ENCODE results near the gene MAGI2.

The MAGI2 gene

DNA sequence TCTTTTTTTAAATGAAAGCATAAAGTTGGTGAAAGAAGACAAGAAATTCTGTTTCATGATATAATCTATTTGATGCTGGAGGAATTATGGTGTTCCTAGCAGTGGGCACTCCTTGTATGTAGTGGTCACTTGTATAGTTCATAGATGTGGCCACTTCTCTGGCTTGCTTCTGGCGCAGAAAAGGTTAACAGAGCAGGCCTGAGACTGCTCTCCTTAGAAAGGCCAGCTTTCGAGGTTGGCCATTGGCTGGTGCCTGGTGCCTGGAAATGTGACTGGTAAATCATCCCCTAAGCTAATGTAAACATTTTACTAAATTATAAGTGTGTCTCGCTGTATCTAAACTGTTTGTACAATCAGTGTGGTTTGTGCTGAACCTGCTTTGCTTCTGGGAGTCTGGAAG is 1378.8 kb downstream of the MAGI2 start:
- Histone ChIP-seq H3K27me3 (replicated peaks) (no peaks in the 10 kb centered on the region), H3K36me3 (replicated peaks) (no peaks in the 10 kb centered on the region), H3K4me3 (ENCODE audit: low read depth, low read length) (no peak overlapping the region), H3K27ac (no peak overlapping the region)
- TF ChIP-seq, protein P1, sequence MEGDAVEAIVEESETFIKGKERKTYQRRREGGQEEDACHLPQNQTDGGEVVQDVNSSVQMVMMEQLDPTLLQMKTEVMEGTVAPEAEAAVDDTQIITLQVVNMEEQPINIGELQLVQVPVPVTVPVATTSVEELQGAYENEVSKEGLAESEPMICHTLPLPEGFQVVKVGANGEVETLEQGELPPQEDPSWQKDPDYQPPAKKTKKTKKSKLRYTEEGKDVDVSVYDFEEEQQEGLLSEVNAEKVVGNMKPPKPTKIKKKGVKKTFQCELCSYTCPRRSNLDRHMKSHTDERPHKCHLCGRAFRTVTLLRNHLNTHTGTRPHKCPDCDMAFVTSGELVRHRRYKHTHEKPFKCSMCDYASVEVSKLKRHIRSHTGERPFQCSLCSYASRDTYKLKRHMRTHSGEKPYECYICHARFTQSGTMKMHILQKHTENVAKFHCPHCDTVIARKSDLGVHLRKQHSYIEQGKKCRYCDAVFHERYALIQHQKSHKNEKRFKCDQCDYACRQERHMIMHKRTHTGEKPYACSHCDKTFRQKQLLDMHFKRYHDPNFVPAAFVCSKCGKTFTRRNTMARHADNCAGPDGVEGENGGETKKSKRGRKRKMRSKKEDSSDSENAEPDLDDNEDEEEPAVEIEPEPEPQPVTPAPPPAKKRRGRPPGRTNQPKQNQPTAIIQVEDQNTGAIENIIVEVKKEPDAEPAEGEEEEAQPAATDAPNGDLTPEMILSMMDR (IDR thresholded peaks at IDR 0.05; ENCODE audit: low read depth, low read length, missing control alignments), result no peak
- no peak for DNase-seq
- in situ Hi-C loops (cut with HindIII; ENCODE audit: low pct_ligation_motif_present, low sequenced_read_pairs), result no loop called here

DNA sequence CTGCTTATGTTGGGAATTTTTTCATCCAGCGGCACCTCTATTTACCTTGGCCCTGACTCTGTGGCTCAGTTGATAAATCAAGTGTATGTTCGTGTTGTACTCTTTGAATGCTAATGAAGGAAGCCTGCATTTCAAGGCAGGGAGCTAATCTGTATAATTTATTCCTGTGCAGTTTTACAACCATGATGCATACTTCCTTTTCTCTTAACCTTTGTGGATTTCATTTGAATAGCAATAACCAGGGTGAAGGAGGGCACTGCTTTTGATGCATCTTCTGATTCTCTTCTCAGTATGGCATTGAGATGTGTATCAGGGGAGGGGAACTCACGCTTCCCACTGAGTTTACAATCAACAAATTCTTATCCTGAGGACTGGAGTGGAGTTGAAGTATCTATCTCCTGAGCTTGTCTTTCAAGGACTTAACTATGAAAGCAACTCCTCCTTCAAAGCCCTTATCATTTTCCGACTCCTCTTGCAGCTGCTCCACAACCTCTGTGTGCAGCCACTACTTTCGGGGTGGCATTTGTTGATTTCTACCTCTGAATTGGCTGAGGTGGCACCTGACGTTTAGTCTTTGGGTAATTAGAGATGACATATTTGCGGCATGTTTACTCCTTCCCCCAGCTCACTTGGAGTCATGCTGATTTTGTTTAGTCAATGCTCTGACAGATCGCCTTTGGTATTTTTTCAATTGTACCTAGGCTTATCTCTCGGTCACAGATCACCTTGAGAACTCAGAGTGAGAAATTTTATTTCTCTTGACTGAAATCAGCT is 1379.7 kb downstream of the MAGI2 start:
- Histone ChIP-seq H3K27ac (no peak overlapping the region), H3K27me3 (replicated peaks) (no peaks in the 10 kb centered on the region), H3K36me3 (replicated peaks) (no peaks in the 10 kb centered on the region), H3K4me3 (ENCODE audit: low read depth, low read length) (no peak overlapping the region)
- in situ Hi-C loops (cut with HindIII; ENCODE audit: low pct_ligation_motif_present, low sequenced_read_pairs), result no loop called here
- DNase-seq, result no peak
- TF ChIP-seq, protein P1 (IDR thresholded peaks at IDR 0.05; ENCODE audit: low read depth, low read length, missing control alignments), result no peak

DNA sequence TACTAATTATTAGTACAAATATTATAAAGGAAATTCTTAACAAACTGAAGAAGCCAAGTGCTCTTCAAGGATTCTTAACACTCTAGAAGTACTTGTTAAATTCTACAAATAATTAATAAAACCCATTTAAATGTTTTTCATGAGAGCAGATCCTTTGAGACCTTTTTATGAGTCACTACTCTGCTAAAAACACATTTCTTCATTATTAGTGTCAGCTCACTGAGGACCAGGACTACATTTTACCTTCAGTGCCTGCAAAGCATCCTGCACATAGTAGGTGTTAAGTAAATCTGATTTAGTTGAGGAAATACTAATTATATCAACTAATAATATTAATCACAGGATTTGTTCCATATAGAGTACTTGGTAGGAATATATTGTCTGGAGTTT is 1381.3 kb downstream of the MAGI2 start:
- in situ Hi-C loops (cut with HindIII; ENCODE audit: low pct_ligation_motif_present, low sequenced_read_pairs), result no loop called here
- Histone ChIP-seq H3K36me3 (replicated peaks) (no peaks in the 10 kb centered on the region), H3K4me3 (ENCODE audit: low read depth, low read length) (no peak overlapping the region), H3K27ac (no peak overlapping the region), H3K27me3 (replicated peaks) (no peaks in the 10 kb centered on the region)
- TF ChIP-seq, protein P1 (IDR thresholded peaks at IDR 0.05; ENCODE audit: low read depth, low read length, missing control alignments), result no peak
- no peak for DNase-seq

DNA sequence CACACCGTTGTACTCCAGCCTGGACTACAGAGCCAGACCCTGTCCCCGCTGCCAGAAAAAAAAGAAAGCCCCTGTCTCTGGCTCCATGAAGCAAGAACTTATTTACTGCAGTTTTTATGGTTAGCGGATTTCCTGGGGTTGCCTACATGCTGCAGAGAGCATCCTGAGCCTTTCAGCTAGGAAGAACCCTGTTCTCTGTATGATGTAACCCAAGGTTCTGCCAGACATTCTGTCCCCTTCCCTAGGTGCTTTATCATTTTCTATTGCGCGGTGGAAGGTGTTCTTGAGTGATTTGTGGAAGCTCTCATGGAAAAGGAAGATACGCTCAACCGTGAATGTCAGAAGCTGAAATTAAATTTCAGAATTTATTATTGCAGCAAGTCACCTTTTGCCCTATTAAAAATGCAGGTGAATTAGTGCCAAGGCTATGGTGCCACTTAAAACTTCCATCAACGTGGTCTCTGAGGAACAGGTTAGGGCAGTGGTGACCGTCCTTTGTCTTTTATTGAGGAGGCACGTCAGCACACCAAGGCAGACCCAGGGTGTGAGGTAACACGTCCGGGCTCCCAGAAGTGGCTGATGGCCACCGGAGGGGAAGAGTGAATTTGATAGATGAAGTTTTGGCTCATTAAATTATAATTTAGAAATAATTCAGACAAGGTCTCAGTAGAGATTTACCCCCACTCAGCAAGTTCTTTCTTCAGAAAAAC is 1381.8 kb downstream of the MAGI2 start:
- TF ChIP-seq, protein P1 (IDR thresholded peaks at IDR 0.05; ENCODE audit: low read depth, low read length, missing control alignments), result no peak
- no peak overlapping the region for H3K4me3 ChIP-seq (ENCODE audit: low read depth, low read length)
- no peaks in the 10 kb centered on the region for H3K36me3 ChIP-seq (replicated peaks)
- no peak for DNase-seq
- no peak overlapping the region for H3K27ac ChIP-seq
- in situ Hi-C loops (cut with HindIII; ENCODE audit: low pct_ligation_motif_present, low sequenced_read_pairs), result no loop called here
- H3K27me3 ChIP-seq (replicated peaks), result no peaks in the 10 kb centered on the region

DNA sequence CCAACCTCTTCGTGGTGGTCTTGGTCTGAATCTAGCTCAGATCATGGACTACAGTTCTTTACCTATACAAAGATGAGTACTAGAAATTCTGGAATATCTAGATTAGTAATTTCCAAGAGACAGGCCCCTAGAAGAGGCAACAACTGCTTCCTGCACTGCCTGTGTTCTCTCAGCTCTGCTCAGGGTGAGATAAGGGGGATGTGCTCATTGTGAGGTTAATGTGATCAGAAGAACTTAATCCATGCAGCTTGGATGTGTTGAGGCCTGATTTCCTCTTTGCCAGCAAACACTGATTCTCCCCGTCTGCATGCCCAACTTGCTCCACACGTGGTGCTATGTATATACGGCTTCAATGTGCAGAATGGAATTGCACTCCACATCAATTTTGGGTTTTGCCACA is 1386.9 kb downstream of the MAGI2 start:
- Histone ChIP-seq H3K4me3 (ENCODE audit: low read depth, low read length) (no peak overlapping the region), H3K36me3 (replicated peaks) (no peaks in the 10 kb centered on the region), H3K27me3 (replicated peaks) (no peaks in the 10 kb centered on the region), H3K27ac (no peak overlapping the region)
- DNase-seq, result no peak
- TF ChIP-seq, protein P1 (IDR thresholded peaks at IDR 0.05; ENCODE audit: low read depth, low read length, missing control alignments), result no peak
- in situ Hi-C loops (cut with HindIII; ENCODE audit: low pct_ligation_motif_present, low sequenced_read_pairs), result no loop called here
